NOMO-1 treated with DMSO at 0.1 percent for 48 hours (cell line): ENCODE data around the gene GRPEL2.

ENCODE experiments used
- DNase-seq: peaks from one replicate; lab custom pipeline; 2025; ENCODE audit not compliant: unreplicated experiment; lab: John Stamatoyannopoulos, UW

Gene GRPEL2

GRCh38 chr5:149345147-149345891 is at the start of gene GRPEL2:
Gene GRPEL2, plus strand, starts transcription at chr5:149345499. Its CDS starts 41 bp downstream, at chr5:149345540.
- DNase-seq = peak; percentile 96

GRCh38 chr5:149297340-149298025 is 47.8 kb upstream of the GRPEL2 start:
- no peak for DNase-seq

GRCh38 chr5:149298163-149298562 is 47.1 kb upstream of the GRPEL2 start:
- no peak for DNase-seq

- no peak for DNase-seq
Observed at GRCh38 chr5:149298842-149299404, 46.4 kb upstream of the GRPEL2 start.

GRCh38 chr5:149299451-149300054 is 45.7 kb upstream of the GRPEL2 start:
- DNase-seq = no peak

- no peak for DNase-seq
Observed at GRCh38 chr5:149300441-149300840, 44.9 kb upstream of the GRPEL2 start.

GRCh38 chr5:149301049-149301743 is 44.1 kb upstream of the GRPEL2 start:
- no peak for DNase-seq

- DNase-seq = no peak
Observed at GRCh38 chr5:149301744-149302380, 43.4 kb upstream of the GRPEL2 start.

GRCh38 chr5:149302641-149303040 is 42.7 kb upstream of the GRPEL2 start:
- no peak for DNase-seq

GRCh38 chr5:149303210-149303609 is 42.1 kb upstream of the GRPEL2 start:
- DNase-seq = no peak

- no peak for DNase-seq
Observed at GRCh38 chr5:149304195-149305078, 40.9 kb upstream of the GRPEL2 start.

- peak; percentile 19 for DNase-seq
Observed at GRCh38 chr5:149309354-149309753, 35.9 kb upstream of the GRPEL2 start.

- no peak for DNase-seq
Observed at GRCh38 chr5:149310488-149310887, 34.8 kb upstream of the GRPEL2 start.

GRCh38 chr5:149310947-149311658 is 34.2 kb upstream of the GRPEL2 start:
- no peak for DNase-seq

- DNase-seq = no peak
Observed at GRCh38 chr5:149313151-149313841, 32.0 kb upstream of the GRPEL2 start.

- DNase-seq = no peak
Observed at GRCh38 chr5:149314571-149315111, 30.7 kb upstream of the GRPEL2 start.

GRCh38 chr5:149315753-149316152 is 29.5 kb upstream of the GRPEL2 start:
- DNase-seq = no peak
